ENCODE results near the gene CRB2. TPM values are rescaled to one million over a fixed set of nuclear protein-coding genes. Genes with fewer than 3 reads are reported as not detected.

CRB2 gene
- polyA plus RNA-seq (ENCODE audit: insufficient read length in 4 of 4) = 10 to 100 TPM; 19.3 to 32.3 (median 29.7) TPM

DNA sequence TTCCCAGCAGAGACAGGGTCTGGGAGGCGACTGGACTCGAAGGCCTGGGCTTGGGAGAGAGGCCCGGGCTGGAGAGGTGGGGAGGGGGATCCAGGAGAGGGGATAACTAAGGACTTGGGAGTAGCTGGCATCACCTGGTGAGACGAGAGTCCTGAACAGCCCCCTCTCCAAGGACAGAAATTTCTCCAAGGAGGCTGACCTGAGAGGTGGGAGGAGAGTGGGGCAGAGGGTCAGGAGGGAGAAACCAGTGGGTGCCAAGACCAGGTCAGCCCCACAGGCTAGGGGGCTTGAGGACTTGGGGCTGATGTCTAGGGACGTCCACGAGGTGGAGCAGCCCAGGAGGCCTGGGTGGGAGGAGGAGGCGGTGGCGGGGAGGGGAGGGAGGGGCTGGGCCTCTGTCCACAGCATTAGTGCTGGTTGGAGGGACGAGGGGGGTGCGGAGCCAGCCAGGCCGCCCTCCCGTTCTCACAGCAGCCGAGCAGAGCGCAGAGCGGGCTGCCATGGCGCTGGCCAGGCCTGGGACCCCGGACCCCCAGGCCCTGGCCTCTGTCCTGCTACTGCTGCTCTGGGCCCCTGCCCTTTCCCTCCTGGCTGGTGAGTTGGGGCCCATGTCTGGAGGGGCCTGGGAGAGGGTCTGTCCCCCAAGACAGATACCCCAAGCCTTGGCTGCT is at the start of gene CRB2:
Gene CRB2 (plus strand): TSS at position 437 of the 671 bp plus-strand sequence. CDS start 64 bp downstream, at position 501.
- no peak for DNase-seq (ENCODE audit: low read depth in 4 of 4, low spot score in 2 of 4)

DNA sequence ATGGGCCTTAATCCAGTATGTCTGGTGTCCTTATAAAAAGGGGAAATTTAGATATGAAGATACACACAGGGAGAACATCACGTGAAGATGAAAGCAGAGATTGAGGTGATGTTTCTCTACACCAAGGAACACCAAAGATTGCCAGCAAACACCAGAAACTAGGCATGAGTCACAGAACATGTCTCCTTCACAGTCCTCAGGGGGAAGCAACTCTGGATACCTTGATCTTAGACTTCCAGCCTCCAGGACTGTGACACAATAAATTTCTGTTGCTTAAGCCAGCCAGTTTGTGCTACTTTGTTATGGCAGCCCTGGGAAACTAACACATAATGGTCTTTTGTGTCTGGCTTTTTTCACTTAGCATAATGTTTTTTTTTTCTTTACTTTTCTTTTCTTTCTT is 46.4 kb upstream of the CRB2 start:
- no peak for DNase-seq (ENCODE audit: low read depth in 4 of 4, low spot score in 2 of 4)

DNA sequence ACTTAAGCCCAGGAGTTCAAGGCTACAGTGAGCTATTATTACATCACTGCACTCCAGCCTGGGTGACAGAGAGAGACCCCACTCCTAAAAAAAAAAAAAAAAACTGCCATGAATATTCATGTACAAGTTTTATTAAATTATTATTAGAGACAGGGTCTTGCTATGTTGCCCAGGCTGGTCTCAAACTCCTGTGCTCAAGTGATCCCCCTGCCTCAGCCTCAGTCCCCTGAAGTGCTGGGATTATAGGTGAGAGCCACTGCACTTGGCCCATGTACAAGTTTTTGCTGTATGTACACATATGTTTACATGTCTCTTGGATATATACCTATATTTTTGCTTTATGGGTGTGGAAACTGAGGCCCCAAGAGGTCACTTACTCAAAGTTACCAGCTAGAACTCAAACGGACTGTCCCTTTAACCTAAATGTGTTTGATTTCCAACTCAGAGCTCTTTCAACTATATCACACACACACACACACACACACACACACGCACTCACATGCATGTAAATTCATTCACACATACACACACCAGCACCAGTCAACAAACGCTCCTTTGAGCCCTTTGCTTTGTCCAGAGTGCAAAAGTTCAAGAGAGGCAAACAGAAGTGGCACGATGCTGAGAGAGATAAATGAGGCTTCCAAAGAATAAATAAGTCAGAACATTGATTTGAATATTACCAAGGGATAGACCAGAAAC is 45.3 kb upstream of the CRB2 start:
- no peak for DNase-seq (ENCODE audit: low read depth in 4 of 4, low spot score in 2 of 4)

DNA sequence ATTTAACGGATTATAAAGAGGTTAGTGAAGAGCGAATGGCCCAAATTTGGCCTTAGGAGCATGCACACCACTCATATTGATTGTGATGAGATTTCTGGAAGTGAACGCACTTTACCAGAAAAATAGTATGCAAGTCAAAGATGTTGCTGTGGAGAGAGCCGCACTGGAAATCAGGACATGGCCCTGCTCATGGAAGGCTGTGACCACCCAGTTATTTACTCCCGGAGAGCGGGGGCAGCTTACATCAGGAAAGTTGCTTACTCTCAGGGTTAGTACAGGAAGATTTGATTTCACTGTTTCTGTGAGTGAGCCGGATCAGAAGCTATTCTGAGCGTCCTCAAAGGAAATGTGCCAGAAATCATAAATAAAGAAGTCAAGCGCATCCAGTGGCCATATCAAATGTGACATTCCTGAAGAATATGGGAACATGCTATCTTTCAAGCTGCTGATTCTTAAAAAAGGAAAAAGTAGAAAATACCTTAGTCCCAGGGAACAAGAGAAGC is 44.7 kb upstream of the CRB2 start:
- no peak for DNase-seq (ENCODE audit: low read depth in 4 of 4, low spot score in 2 of 4)

DNA sequence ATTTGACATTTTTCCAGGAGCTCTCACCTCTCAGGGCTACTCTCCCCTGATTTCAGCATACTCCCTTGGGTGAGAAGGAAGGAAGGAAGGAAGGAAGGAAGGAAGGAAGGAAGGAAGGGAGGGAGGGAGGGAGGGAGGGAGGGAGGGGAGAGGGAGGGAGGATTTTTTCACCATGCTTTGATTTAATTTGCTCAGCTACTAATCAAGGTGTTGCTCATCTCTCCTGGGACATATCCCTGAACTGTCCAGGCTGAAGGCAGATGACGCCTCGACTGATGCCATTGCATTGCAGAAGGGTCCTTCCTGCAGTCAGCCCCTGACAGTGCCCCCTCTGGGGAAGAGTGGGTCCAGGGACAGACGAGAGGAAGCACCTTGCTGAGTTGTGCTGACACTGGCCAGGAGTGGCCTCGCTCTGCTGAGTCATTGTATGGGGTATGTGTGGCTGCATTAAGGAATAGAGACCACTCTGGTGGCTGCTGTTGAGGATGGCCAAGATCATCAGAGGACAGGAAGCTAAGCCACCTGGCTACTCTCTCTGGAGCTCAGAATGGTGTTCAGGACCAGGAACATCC is 43.6 kb upstream of the CRB2 start:
- no peak for DNase-seq (ENCODE audit: low read depth in 4 of 4, low spot score in 2 of 4)

DNA sequence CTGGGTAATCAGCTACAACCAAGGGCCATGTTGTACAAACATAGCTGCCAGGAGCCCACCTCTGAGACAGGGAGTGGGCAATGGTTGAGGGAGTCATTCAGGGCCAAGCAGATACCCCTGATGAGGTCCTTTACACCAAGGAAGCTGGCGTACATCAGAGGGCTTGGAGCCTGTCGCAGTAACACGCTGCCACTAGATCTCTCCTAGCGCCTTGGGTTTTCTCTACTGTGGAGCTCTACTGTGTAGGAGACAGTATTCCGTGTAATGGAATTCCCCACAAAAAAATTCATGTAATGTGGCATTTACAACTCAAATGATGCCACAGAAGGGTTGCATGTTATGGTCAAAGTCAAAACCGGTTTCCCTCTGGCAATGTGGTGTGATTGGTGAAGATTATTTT is 41.4 kb upstream of the CRB2 start:
- no peak for DNase-seq (ENCODE audit: low read depth in 4 of 4, low spot score in 2 of 4)

DNA sequence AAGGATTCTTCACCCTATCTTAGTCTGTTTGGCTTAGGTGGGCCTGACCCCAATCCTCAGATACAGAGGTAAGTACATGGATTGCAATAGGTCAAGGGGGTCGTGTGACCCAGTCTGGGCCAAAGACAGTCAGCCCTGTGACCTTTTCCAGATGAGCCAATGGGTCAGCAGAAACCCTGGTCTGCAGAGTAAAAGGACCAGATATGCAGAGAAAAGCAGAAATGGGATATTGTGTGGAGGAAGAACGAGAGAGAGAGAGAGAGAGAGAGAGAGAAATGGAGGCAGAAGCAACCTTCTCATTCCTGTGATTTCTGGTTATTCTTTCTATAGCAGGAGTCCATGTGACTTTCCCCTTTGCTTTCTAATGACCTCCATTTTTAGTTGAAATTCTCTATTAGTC is 40.4 kb upstream of the CRB2 start:
- no peak for DNase-seq (ENCODE audit: low read depth in 4 of 4, low spot score in 2 of 4)

DNA sequence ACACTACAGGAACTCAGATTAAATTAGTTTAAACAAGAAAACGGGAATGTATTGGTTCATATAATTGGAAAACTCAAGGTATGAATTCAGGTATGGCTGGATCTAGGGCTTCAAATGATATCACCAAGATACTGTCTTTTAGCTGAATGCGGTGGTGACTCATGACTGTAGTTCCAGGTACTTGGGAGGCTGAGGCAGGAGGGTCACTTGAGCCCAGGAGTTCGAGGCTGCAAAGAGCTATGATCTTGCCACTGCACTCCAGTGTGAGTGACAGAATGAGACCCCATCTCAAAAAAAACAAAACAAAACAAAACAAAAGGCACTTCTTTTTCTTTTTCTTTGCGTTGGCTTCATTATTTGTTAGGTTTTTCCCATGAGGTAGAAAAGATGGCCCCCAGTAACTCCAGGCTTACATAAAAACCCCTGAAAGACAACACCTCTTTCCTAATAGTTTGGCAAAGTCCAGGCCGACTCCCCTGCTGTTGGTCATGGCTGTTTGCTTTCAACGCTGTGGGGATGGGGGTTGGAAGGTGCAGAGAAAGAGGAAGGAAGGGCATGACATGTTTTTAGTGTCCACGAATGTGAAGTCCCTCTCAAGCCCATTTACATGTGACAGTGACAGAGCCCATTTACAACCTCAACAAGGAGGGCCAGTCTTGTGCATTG is 39.8 kb upstream of the CRB2 start:
- no peak for DNase-seq (ENCODE audit: low read depth in 4 of 4, low spot score in 2 of 4)

DNA sequence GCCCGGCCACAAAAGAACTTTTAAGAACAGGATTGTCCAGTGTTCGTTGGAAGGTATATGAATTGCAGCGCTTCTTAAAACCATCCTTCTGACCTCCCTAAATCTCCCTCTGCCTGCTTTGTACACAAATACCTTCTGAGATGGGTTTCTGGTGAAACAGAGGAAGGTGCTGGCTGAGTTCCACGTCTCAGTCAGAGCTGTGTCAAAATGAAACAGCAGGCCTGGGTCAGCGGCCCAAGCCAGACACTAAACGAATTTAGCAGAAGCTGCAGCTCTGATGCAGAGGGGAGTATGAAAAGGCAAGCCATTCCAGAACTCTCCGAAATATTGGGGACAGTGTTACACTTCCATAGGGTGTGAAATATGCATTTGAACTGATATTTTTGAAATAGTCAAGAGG is 37.8 kb upstream of the CRB2 start:
- no peak for DNase-seq (ENCODE audit: low read depth in 4 of 4, low spot score in 2 of 4)

DNA sequence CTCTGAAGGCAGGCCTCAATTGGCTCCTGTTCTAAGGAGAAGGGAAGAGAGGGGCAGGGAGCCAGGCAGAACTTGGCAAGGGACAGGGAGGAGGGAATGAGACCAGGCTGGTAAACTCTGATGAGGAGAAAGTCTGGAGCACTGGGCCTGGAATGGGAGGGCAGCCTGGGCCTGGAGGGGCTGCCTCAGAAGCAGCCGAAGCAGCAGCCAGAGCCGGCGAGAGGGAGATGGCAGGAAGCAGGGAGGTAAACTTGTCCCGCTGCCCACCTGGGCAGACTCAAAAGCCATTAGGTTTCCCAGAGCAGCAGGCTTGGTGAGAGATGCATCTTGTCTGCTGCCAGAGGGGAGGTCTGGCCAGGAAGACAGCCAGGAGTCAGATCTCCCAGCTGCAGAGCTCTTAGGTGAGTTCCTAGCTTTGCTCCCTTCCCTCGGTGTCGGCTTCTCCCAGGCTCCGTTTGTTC is 37.0 kb upstream of the CRB2 start:
- DNase-seq (ENCODE audit: low read depth in 4 of 4, low spot score in 2 of 4) = no peak

DNA sequence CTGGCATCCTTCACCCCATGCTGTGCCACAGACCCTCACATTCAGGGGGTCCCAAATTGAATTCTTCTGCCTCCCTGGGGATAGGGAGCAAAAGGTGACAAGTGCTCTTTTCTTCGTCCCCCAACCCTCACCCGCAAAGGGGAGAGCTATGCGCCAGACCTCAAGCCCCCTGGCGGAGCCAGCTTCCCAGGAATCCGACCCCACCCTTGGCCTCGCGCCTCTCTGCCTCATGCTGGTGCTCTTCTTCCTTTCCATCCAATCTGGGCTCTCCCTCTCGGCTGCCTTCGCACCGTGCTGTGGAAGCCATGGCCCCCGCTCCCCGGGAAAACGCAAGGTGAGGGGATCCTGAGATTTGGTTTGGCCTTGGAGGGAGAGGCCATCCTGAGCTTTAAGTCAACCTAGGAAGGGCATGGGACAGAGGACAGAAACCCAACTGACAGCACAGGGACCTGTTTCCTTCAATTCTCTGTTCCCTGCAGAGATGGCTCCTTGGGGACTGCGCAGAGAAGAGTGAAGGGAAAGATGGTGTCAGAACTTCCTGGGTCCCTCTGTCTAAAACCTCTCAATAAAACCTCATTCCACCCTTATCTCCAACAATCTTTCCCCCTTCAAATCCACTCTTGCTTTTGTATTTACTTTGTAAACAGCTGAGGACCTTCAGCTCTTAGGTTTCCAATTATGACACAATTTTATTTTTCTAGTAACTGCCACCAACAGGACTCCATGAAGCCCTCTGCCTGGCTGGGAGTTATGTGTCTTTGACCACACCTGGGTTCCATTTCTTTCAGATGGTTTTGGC is 36.3 kb upstream of the CRB2 start:
- DNase-seq (ENCODE audit: low read depth in 4 of 4, low spot score in 2 of 4) = no peak

DNA sequence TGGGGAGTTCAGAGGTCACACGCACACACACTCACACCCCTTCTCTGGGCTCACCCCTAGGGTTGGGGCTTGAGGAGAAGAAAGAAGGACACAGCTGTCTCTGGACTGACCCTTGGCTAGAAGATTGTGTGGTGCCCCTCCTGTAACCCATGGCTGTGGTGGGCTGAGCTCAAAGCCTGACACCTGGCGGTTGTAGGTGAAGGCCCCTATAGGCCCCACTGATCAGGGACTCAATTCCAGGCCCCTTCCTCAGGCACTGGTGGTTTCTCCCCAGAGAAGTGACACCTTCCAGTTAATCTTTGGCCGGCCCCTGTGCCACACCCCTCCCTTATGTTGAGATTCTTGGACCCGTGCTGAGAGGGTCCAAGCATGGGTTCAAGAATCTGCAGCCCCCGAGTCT is 35.2 kb upstream of the CRB2 start:
- DNase-seq (ENCODE audit: low read depth in 4 of 4, low spot score in 2 of 4) = no peak

DNA sequence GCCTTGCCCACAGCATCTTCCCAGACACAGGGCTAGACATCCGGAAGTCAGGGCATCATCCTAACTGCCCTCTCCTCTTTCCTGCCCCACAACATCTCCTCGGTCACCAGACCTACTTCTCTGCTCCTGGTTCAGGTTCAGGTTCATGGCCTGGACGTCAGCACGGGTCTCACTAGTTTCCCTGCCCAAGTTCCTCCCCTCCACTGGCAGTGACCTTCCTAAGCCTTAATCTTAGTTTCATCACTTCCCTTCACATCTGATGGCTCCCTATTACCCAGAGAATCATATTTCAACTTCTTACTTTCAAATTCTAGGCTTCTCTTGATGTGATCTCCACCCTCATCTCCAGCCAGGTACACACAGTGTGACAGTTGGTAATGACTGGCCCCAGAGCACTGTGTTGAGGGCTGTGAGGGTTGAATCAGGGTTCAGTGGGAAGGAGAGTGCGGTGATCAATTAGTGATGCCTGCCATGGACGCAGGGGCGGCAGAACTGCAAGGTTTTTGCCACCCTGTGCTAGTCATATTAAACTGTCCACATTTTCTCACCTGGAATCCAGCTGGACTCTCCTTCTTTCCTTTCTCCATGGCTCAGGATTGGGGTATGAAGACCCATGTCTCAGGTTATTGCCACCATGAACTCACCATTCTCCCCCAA is 34.3 kb upstream of the CRB2 start:
- no peak for DNase-seq (ENCODE audit: low read depth in 4 of 4, low spot score in 2 of 4)

DNA sequence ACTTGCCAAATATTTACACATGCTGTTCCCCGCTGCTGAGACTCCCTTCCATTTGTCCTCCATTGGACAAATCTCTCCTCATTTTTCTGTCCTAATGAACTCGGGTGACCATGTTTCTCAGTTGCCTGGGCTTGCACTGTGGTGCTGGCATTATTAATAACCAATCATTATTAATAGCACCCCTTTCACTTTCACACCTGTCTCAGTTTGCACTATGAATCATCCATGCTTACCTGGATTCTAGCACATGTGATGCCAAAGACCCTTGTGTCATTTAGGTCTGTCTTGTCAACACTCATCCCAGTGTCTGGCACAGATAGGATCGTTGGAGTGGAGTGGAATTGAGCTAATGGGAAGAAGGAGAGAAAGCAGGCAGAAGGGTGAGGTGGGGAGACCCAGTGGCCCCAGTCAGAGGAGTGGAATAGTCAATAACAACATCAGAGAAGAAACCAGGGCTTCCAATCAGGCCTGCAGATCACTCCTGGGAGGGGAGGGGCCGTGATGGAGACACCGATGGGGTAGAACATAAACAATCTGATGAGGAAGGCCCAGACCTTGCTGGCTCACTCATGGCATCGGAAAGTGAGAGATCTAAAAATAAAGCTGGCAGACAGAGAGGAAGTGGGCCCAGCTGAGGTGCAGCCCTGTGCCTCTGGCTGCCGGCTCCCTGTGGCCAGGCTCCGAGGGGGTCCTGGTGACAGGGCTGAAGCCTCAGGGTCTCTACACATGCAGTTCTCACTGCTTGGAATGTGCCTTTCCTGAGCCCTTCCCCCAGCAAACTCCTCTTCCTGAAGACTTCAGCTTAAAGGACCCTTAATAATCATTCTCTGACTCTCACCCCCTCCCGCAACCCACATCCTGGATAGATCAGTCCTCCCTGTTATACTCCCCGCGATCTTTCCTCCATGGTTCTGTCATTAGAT is 33.5 kb upstream of the CRB2 start:
- DNase-seq (ENCODE audit: low read depth in 4 of 4, low spot score in 2 of 4) = no peak

DNA sequence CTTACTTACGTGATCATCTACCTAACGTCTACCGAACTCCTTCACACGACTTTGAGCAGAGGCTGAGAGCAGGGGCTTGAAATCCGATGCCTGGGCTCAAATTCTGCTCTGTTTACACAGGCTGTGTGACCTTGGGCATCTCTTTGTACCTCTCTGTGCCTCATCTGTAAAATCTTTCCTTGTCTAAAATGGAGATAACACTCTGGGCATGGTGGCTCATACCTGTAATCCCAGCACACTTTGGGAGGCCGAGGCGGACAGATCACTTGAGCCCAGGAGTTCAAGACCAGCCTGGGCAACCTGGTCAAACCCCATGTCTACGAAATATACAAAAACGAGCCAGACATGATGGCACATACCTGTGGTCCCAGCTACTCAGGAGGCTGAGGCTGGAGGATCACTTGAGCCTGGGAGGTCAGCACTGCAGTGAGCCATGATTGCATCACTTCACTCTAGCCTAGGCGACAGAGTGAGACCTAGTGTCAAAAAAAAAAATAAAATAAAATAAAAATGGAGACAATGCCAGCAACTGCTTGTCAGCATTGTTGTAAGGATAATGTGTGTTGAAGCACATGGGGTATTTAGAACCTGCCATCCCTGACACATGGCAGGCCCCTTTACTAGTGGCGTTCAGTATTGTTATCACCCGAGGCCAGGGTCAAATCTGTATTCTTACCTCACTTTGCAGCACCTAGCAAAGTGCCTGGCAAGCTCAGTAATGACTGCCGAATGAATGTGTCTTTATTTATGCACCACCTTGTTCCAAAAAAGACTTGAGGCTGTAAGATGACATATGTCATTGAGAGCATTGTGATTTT is 32.6 kb upstream of the CRB2 start:
- DNase-seq (ENCODE audit: low read depth in 4 of 4, low spot score in 2 of 4) = no peak

DNA sequence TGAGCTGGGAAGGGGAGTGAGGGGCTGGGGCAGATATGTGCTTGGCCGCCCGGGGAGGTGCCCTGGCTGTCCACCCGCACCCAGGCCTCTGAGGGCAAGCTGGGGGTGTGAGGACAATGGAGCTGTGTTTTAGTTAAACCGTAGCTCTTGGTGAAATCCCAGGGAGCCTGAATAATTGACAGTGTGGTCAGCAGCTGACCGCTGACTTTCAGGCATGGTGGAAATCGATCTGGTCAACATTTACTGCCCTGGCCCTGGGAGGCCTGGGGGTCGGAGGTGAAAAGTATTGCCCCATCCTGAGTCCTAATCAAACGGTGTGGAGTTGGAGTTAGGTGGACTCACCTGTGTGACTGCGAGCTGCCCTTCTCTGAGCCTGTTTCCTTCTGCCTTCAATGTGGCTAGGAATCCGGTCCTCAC is 31.2 kb upstream of the CRB2 start:
- no peak for DNase-seq (ENCODE audit: low read depth in 4 of 4, low spot score in 2 of 4)

DNA sequence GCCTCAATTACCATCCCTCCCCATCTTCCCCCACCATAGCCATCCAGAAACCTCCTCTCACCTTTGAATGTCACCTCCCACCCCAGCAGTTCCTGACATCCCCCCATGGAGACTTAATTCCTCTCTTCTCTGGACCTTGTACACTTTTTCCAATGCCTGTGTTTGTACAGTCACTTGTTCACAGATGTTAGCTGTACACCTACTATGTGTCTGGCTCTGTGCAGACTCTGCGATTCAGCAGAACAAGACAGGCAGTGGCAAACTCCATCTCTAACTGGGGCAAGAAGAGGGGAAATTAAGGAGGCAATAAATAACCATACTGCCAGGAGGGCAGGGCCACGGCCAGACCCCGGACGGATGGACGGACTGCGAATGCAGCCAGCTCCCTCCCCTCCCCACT is 29.8 kb upstream of the CRB2 start:
- DNase-seq (ENCODE audit: low read depth in 4 of 4, low spot score in 2 of 4) = no peak

DNA sequence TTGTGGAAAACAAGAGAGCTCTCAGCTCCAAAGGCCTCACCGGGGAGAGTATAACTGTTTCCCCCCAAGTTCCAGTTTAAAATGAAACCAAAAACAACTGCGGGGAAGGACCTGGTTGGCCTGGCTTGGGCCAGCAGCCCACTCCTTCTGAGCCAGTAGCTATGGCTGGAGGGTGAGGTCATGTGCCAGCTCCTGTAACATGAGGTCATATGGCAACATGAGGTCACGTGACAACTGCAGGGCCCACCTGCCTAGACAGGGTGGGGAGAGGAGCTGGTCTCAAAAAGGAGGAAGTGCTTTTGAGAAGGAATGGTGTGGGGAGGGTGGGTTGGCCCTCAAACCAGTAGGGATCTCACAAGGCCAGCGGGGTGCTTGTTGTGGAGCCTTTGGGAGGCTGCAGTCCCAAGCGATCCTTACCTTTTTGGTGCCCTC is 29.3 kb upstream of the CRB2 start:
- no peak for DNase-seq (ENCODE audit: low read depth in 4 of 4, low spot score in 2 of 4)
